ENCODE results near the gene ADA.

DNA sequence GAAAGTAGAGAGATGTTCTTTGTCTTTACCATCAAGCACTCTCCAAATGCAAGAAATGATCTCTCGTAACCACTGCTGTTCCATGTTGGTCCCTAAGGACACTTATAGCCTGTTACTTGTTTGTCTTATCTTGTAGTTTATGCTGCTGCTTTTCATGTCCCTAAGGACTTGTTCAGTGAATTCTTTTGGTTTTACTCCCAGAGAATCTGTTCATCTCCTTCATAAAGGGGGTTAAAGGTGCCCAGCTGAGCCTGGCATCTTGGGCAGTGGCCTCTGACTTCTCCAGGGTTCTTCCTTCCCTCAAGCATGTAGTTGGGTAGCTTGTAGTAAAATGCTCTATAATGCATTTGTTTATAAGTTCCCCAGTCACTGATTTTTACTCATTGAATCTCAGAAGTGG is 70.0 kb downstream of the ADA start:
- TF ChIP-seq CTCF (IDR thresholded peaks at IDR 0.05; ENCODE audit: poor library complexity, severe bottlenecking), result no peak
- TF ChIP-seq POLR2AphosphoS5 (IDR thresholded peaks at IDR 0.05), result no peak
- no peak for TF ChIP-seq EP300 (conservative IDR thresholded peaks at IDR 0.05; ENCODE audit: poor library complexity, severe bottlenecking)

Measured in neural cell (in vitro differentiated cells).